Left lung (tissue), 10 donors: ENCODE results near the gene BAHCC1. TPM values are rescaled to one million over a fixed set of nuclear protein-coding genes. Genes with fewer than 3 reads are reported as not detected.
A peak's percentile ranks its signal among the peaks of the same experiment; 100 is the strongest.

Experiments used
- ATAC-seq: fragments of 200-7000 bp; cut with Tn5 transposase; one replicate; pipeline ENCODE4 v1.9.1; 2020; ENCODE audit warnings: moderate library complexity
- DNase-seq, 4 donors: peaks; one replicate each; pipeline ENCODE4 v3.0.0-alpha.2; 2013 to 2020
- H3K27ac ChIP-seq, 2 donors: fragments of 200-600 bp; sonication (generic) in 1 of 2; one replicate each; pipeline versions ENCODE4 v1.5.0 to v1.8.0; 2020 to 2021
- H3K27me3 ChIP-seq, 2 donors: fragments of 200-600 bp; sonication (generic) in 1 of 2; one replicate each; pipeline versions ENCODE4 v1.5.0 to v1.8.0; 2020 to 2021
- H3K36me3 ChIP-seq, 2 donors: fragments of 200-600 bp; sonication (generic) in 1 of 2; one replicate each; pipeline versions ENCODE4 v1.5.0 to v1.8.0; 2020 to 2021
- H3K4me1 ChIP-seq, 2 donors: fragments of 200-600 bp; one replicate each; pipeline ENCODE4 v1.8.0; 2021
- H3K4me3 ChIP-seq, 2 donors: fragments of 200-600 bp; sonication (generic) in 1 of 2; one replicate each; pipeline versions ENCODE4 v1.5.0 to v1.8.0; 2020 to 2021; ENCODE audit warnings: mild to moderate bottlenecking in 1 of 2
- H3K9me3 ChIP-seq, 2 donors: fragments of 200-600 bp; sonication (generic) in 1 of 2; one replicate each; pipeline versions ENCODE4 v1.5.0 to v1.8.0; 2020 to 2021
- intact Hi-C, 2 donors: fragments of 100-400 bp; cut with DNase I; formaldehyde crosslinking; loops; one replicate each; pipeline versions ENCODE4 v1.11.2 to v1.14.2; 2022
- polyA plus RNA-seq, 6 donors: library from polyadenylated mRNA; unstranded; fragments of 120-200 nt; gene quantifications; one replicate each; pipeline ENCODE4 v1.2.1, GENCODE V29; 2013; ENCODE audit not compliant: insufficient read length in 6 of 6
- total RNA-seq, 2 donors: library from RNA; stranded (reverse); fragmentation: NEBNext Ultra II Directional; extraction: Animal tissue kit (Norgen Biotek cat#: 25700); gene quantifications; one replicate each; pipeline ENCODE4 v1.2.1, GENCODE V29; 2021
- TF ChIP-seq, protein P1 (sequence below), 2 donors: fragments of 200-600 bp; sonication (generic) in 1 of 2; IDR thresholded peaks; one replicate each; pipeline versions ENCODE4 v1.5.0 to v1.8.0; 2021; ENCODE audit warnings: antibody characterized with exemption in 2 of 2
- donor health status: DM: no; HTN: yes; CAD: no.
- donor health status: DM: no; HTN: no; CAD: no.

The BAHCC1 gene
- total and polyA plus RNA-seq, 8 donors, result 13.6 to 28.5 (median 21.4) TPM

GRCh38 chr17:81383504-81384421 is 11.5 kb upstream of the BAHCC1 start:
- Histone ChIP-seq H3K36me3 (no peaks in the 10 kb centered on the region), H3K27me3 (peaks cover 0 to 45% of the 10 kb centered on the region in 2 donors), H3K9me3 (no peaks in the 10 kb centered on the region), H3K4me1 (peaks cover 16 to 28% of the 10 kb centered on the region in 2 donors), H3K27ac (no peak overlapping the region), H3K4me3 (no peak overlapping the region)
- ATAC-seq (no peak), DNase-seq (no peak)
- intact Hi-C loops, result no loop called here
- TF ChIP-seq, protein P1, sequence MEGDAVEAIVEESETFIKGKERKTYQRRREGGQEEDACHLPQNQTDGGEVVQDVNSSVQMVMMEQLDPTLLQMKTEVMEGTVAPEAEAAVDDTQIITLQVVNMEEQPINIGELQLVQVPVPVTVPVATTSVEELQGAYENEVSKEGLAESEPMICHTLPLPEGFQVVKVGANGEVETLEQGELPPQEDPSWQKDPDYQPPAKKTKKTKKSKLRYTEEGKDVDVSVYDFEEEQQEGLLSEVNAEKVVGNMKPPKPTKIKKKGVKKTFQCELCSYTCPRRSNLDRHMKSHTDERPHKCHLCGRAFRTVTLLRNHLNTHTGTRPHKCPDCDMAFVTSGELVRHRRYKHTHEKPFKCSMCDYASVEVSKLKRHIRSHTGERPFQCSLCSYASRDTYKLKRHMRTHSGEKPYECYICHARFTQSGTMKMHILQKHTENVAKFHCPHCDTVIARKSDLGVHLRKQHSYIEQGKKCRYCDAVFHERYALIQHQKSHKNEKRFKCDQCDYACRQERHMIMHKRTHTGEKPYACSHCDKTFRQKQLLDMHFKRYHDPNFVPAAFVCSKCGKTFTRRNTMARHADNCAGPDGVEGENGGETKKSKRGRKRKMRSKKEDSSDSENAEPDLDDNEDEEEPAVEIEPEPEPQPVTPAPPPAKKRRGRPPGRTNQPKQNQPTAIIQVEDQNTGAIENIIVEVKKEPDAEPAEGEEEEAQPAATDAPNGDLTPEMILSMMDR (IDR thresholded peaks at IDR 0.05), result no peak

GRCh38 chr17:81384929-81385319 is 10.3 kb upstream of the BAHCC1 start:
- Histone ChIP-seq H3K36me3 (no peaks in the 10 kb centered on the region), H3K4me1 (peaks cover 21 to 40% of the 10 kb centered on the region in 2 donors), H3K9me3 (no peaks in the 10 kb centered on the region), H3K27ac (no peak overlapping the region), H3K4me3 (no peak overlapping the region), H3K27me3 (peaks cover 0 to 50% of the 10 kb centered on the region in 2 donors)
- TF ChIP-seq, protein P1 (IDR thresholded peaks at IDR 0.05), result no peak
- intact Hi-C loops, result no loop called here
- ATAC-seq (no peak), DNase-seq (no peak)

DNA sequence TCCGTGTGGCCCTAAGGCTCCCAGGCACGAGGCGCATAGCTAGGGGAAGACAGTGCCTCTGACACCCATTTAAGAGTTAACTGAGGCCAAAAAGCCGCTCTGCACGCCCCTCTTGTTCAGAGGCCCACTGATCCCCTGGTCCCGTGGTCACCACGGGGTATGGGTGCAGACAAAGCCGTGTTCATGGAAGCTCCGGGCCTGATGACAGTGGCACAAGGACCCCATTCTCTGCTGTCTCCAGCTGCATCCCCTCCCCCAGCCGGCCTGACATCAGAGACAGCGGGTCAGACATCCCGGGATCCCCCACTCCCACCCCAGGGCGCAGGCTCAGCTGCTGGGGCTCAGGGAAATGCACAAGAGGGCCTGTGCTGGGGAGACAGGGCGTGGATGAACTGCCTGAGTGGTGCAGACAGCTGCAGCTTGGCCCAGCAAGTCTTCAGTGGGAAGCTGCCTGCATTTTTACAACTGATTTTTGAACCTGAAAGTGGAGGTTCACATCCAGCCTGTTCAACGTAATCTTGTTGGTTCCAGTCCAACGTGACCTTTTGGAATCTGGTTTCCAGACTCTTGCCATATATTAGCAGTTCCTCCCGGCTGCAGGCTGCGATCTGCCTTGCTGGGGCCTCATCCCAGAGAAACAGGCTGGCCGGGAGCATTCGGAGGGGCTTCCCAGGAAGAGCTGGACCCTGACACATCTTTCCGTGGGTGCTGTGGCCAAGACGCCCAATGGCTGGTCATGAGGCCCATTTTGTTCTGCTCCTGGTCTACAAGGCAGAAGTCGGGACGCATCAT is 9.7 kb upstream of the BAHCC1 start:
- Histone ChIP-seq H3K9me3 (no peaks in the 10 kb centered on the region), H3K36me3 (no peaks in the 10 kb centered on the region), H3K4me3 (no peak overlapping the region), H3K4me1 (peaks cover 21 to 43% of the 10 kb centered on the region in 2 donors), H3K27me3 (peaks cover 0 to 54% of the 10 kb centered on the region in 2 donors), H3K27ac (no peak overlapping the region)
- DNase-seq, result no peak
- TF ChIP-seq, protein P1 (IDR thresholded peaks at IDR 0.05), result no peak
- intact Hi-C loops, result no loop called here
- ATAC-seq, result no peak

- Histone ChIP-seq H3K27ac (peak overlapping the region; percentile 89 to 92), H3K9me3 (no peaks in the 10 kb centered on the region), H3K4me3 (peak overlapping the region; percentile 56 to 65), H3K36me3 (no peaks in the 10 kb centered on the region), H3K4me1 (peaks cover 21 to 43% of the 10 kb centered on the region in 2 donors), H3K27me3 (peaks cover 0 to 56% of the 10 kb centered on the region in 2 donors)
- no peak for ATAC-seq
- intact Hi-C loops, result no loop called here
- no peak for DNase-seq
- TF ChIP-seq, protein P1 (IDR thresholded peaks at IDR 0.05), result no peak
Observed at GRCh38 chr17:81386141-81386645, 9.1 kb upstream of the BAHCC1 start.
